GM18868 (cell line): Measurements from ENCODE around the gene SYNE1.

ENCODE experiments used
- ATAC-seq: cut with Tn5 transposase; IDR thresholded peaks from one replicate; pipeline ENCODE4 v1.9.1; 2021; ENCODE audit warnings: mild to moderate bottlenecking, moderate library complexity; ENCODE audit not compliant: unreplicated experiment

Gene SYNE1

GRCh38 chr6:152071843-152072242 lies 565.3 kb downstream of the SYNE1 start:
- no peak for ATAC-seq
